Measurements from ENCODE around the gene SEMA4C. TPM values are rescaled to one million over a fixed set of nuclear protein-coding genes. Genes with fewer than 3 reads are reported as not detected.

The SEMA4C gene
- total and polyA plus RNA-seq, 8 donors = 6.7 to 21.8 (median 10.0) TPM

DNA sequence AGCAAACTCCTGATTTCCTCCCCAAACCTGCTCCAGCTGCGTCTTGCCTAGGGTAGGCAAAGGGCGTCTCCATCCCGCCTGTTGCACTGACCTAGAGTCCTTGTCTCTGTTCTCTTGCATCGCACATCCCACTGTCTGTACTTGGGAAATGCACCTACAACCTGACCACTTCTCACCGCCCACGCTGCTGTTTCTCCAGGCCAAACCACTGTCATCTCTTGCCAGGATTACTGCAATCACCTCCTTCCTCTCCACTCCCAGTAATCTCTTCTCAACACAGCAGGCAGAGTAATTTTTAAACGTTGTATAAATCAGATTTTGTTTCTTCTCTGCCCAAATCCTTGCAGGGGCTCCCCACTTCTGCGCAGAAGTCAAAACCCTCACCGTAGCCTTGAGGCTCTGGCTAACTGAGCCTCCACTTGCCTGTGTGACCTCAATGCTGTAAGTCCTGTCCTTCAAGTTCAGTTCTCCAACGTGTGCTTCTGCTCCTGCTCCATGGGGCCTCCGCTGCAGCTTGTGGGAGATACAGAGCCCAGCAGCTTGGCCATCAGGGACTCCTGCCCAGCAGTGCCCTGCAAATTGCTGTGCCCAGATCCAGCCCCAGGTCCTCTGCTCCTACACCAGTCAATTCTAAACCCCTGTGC is 27.7 kb upstream of the SEMA4C start:
- no peaks in the 10 kb centered on the region for H3K4me1 ChIP-seq
- DNase-seq (no peak), FAIRE-seq (no peak), ATAC-seq (no peak)
- intact Hi-C loops (cut with DNase I) = no loop called here
- no peaks in the 10 kb centered on the region for H3K27me3 ChIP-seq
- TF ChIP-seq, protein P1, sequence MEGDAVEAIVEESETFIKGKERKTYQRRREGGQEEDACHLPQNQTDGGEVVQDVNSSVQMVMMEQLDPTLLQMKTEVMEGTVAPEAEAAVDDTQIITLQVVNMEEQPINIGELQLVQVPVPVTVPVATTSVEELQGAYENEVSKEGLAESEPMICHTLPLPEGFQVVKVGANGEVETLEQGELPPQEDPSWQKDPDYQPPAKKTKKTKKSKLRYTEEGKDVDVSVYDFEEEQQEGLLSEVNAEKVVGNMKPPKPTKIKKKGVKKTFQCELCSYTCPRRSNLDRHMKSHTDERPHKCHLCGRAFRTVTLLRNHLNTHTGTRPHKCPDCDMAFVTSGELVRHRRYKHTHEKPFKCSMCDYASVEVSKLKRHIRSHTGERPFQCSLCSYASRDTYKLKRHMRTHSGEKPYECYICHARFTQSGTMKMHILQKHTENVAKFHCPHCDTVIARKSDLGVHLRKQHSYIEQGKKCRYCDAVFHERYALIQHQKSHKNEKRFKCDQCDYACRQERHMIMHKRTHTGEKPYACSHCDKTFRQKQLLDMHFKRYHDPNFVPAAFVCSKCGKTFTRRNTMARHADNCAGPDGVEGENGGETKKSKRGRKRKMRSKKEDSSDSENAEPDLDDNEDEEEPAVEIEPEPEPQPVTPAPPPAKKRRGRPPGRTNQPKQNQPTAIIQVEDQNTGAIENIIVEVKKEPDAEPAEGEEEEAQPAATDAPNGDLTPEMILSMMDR (IDR thresholded peaks at IDR 0.05) = no peak
- 65 to 75% methylated on average over 11 of the region's 11 CpGs for WGBS, 2 donors
- no peaks in the 10 kb centered on the region for H3K9me3 ChIP-seq
- no peak overlapping the region for H3K4me3 ChIP-seq
- H3K36me3 ChIP-seq = no peaks in the 10 kb centered on the region
- H3K27ac ChIP-seq = no peak overlapping the region

- H3K27me3 ChIP-seq = no peaks in the 10 kb centered on the region
- no peaks in the 10 kb centered on the region for H3K9me3 ChIP-seq
- no peak overlapping the region for H3K27ac ChIP-seq
- H3K36me3 ChIP-seq = no peaks in the 10 kb centered on the region
- TF ChIP-seq, protein P1 (IDR thresholded peaks at IDR 0.05) = no peak
- FAIRE-seq (no peak), ATAC-seq (peak; percentile 69 to 86 (median 76)), DNase-seq (peak in 4 of 6 donors; percentile 37 to 72 (median 56))
- no peak overlapping the region for H3K4me3 ChIP-seq
- H3K4me1 ChIP-seq = no peaks in the 10 kb centered on the region
- WGBS, 2 donors = 82 to 83% methylated on average over 18 of the region's 18 CpGs
- intact Hi-C loops (cut with DNase I) = no loop called here
Measured at GRCh38 chr2:96895746-96896651, 26.1 kb upstream of the SEMA4C start.

- intact Hi-C loops (cut with DNase I) = no loop called here
- ATAC-seq (peak in 3 of 4 donors; percentile 20 to 57 (median 48)), FAIRE-seq (no peak), DNase-seq (peak in 1 of 6 donors; percentile 44)
- H3K4me3 ChIP-seq = no peak overlapping the region
- no peaks in the 10 kb centered on the region for H3K27me3 ChIP-seq
- H3K9me3 ChIP-seq = no peaks in the 10 kb centered on the region
- H3K27ac ChIP-seq = no peak overlapping the region
- no peaks in the 10 kb centered on the region for H3K36me3 ChIP-seq
- 79 to 83% methylated on average over 10 of the region's 10 CpGs for WGBS, 2 donors
- no peaks in the 10 kb centered on the region for H3K4me1 ChIP-seq
- TF ChIP-seq, protein P1 (IDR thresholded peaks at IDR 0.05) = no peak
Measured at GRCh38 chr2:96895032-96895745, 25.3 kb upstream of the SEMA4C start.

DNA sequence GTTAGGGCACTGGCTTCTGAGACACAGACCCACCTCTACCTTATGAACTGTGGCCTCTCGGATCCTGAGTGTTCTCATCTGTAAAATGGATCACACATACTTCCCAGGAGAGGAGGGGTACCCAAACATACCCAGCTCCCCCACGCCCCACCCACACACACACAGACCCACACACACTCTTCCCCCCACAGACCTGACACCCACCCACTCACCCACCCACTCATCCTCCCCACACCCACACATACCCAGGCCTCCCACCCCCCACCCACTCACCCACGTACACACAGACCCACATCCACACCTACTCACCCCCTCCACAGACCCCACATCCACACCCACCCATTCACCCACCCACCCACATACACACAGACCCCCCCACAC is 24.3 kb upstream of the SEMA4C start:
- ATAC-seq = no peak
- no peak for FAIRE-seq
- H3K27ac ChIP-seq = no peak overlapping the region
- no peaks in the 10 kb centered on the region for H3K4me1 ChIP-seq
- no peaks in the 10 kb centered on the region for H3K9me3 ChIP-seq
- no peaks in the 10 kb centered on the region for H3K36me3 ChIP-seq
- no peak overlapping the region for H3K4me3 ChIP-seq
- DNase-seq = no peak
- no peaks in the 10 kb centered on the region for H3K27me3 ChIP-seq
- TF ChIP-seq, protein P1 (IDR thresholded peaks at IDR 0.05) = no peak
- intact Hi-C loops (cut with DNase I) = no loop called here
- WGBS, 2 donors = 86 to 94% methylated on average over 3 of the region's 3 CpGs
